ENCODE measurements around the gene CATSPERE. TPM values are rescaled to one million over a fixed set of nuclear protein-coding genes. Genes with fewer than 3 reads are reported as not detected.
"Not testable (repeated sequence)": the region's sequence is repeated elsewhere in the genome, so short reads cannot be mapped to it uniquely, and the experiment has no call there.

CATSPERE gene
- polyA plus RNA-seq, 5 donors = 0.91 to 3.0 (median 1.7) TPM

DNA sequence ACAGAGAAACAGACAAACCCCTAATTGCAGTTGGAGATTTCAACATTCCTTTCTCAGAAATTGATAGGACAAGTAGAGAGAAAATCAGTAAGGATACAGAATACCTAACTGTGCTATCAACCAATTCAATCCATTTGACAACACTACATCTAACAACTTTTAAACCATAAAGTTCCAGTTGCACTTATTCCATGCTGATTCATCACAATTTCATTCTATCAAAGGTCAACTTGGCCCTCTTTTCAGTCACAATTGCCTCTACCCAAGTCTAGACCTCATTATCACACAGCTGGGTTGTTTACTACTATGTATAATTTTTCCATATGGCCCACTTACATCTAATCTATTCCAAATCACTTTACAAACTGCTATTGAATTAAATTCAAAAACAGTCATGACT is 172.1 kb downstream of the CATSPERE start:
- DNase-seq = no peak

DNA sequence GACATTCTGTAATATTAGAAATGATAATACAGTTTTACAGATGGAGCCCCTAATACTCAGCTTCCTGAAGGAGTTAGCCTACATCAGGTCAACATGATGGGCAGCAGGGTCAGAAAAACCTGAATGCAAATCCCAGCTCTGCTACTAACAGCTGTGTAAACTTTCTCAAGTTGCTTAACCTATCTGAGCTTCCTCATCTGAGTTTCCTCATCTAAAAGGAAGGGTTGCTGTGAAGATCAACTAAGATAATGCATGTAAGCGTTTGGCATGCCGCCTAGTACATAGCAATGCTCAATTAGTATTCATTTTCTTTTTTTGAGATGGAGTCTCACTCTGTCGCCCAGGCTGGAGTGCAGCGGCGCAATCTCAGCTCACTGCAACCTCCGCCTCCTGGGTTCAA is 173.5 kb downstream of the CATSPERE start:
- DNase-seq = no peak

- DNase-seq = no peak
Measured at GRCh38 chr1:244636488-244637259, 175.6 kb downstream of the CATSPERE start.

DNA sequence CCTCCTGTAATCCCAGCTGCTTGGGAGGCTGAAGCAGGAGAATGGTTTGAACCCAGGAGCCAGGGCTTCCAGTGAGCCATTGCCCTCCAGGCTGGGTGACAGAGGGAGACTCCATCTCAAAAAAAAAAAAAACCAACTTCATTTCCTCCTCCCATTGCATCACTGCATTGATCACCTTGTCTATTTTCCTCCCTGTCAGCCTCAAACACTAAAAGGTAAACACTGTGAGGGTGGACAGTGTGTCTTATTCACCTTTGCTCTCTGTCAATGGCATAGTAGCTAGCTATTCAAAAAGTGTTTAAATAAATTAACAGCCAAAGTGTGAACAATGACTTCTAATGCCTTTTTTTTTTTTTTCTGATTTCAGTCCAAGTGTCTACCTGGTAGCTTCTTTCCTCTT is 178.5 kb downstream of the CATSPERE start:
- DNase-seq = no peak

GRCh38 chr1:244640917-244641316 is 179.8 kb downstream of the CATSPERE start:
- DNase-seq = no peak

- no peak for DNase-seq
Measured at GRCh38 chr1:244642526-244642925, 181.5 kb downstream of the CATSPERE start.

DNA sequence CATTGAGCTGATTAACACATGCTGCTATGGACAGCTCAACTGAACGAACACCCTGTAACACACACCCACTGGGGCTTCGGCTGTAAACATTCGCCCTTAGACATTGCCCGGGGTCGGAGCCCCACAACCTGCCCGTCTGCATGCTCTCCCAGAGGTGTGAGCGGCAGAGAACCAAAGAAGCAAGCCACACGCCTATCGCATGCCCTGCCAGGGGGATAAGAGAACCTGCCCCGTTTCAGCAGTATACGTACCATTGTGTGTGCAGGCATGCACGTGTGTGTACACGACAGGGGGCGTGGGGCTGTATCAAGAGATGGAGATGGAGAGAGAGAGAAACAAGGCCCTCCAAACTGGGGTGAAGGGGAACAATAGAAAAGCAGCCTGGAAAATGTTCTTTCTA is 181.9 kb downstream of the CATSPERE start:
- DNase-seq = no peak

DNA sequence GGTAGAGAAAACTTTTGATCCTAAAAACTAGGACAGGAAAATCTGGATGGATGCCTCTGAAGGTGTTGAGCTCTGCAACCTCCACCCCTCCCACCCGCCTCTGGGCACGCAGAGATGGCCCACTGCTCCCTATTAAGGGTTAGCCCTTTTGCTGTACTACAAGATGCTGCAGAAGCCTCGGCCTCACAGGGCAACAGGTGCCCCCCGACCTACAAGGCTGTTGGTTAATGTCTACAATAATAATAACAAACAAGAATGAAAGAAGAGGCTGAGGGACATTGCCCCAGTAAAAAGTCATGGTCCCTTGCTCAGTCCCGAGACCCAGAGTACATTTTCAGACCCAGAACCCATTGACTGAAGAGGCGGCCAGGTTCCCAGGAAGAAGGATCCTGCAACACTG is 184.3 kb downstream of the CATSPERE start:
- DNase-seq = no peak

DNA sequence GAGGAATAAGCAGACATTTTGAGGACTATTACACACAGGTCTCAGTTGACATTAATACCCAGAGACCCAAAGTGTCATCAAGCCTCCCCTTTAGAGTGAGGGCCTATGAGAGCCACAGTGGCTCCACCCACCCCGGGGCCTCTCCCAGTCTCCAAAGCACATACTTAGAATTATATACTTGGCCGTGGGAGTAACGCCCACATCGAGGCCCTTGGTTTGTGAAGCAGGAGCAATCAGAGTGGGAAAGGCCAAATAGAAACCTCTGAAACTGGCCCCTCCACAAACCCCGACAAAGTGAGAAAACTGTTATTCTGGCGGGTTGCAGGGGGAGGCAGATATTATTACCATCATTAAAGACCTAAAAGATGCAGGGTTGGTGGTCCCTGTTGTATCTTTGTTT is 184.8 kb downstream of the CATSPERE start:
- DNase-seq = no peak

GRCh38 chr1:244647819-244648218 is 186.7 kb downstream of the CATSPERE start:
- no peak for DNase-seq

DNA sequence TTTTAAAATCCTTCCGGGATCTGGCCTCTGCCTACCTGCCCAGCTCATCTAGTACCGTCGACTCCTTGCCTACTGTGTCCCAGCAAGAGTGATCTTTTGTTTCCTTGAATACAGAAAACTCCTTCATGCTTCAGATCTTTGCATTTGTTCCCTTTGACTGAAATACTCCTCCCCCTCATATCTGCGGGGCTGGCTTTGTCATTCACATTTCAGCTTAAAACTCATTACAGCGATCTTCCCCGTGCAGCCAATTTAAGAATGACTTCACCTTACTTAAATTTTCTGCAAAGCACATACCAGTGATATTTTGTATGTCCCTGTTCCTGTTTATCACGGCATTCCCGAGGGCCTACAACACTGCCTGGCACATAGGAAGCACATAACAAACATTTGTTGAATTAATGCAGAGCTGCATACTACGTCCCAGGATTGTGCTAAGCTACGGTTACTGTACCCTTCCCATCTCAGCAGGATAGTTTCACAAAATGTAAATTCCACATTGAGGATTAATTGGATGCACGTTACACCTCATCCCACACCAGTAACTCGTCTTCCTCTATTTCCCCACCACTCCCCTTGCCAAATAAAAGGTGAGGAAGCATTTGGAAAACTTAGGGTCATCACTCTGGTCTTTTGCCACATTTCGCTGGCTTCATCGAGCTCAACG is 191.0 kb downstream of the CATSPERE start:
- peak in 1 of 2 donors; percentile 19 for DNase-seq

DNA sequence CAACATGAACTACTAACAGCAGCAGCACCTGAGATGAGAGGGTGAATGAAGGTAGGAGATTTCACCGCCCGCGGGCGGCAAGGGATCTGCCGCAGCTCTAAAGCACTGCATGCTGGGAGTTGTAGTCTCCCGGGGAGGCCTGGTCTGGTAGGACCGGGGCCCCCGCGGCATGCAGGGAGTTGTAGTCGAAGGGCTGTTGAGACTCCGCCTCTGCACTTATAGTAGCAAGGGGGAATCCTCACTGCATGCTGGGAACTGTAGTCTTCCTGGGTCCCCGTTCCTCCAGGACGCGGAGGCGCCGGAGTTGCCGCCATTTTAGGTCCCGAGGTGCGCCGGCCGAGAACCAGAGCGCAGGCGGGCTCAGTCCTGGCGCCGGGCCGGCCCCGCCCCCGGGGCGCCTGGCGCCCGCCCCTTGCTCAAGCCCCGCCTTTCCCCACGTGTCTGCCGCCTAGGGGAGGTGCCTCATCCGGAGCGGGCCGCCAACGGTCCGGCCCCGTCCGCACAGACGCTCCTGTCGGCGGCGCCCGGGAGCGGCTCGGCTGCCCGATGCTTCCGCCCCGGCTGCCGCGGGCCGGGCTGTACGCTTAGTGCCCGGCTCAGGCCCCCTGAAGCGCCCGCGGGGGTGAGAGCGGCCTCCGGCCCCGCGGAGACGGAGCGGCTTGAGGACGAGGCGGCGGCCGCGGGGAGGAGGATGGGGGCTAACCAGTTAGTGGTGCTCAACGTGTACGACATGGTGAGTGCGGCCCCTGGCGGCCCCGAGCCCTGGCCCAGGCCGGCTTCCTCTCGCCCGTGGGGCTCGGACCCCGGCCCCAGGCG is 191.8 kb downstream of the CATSPERE start, which contains the start of gene DESI2:
TSS of gene DESI2 (plus strand) at position 504 of the 816 bp plus-strand sequence. CDS start at position 692, 188 bp downstream.
- peak; percentile 99 for DNase-seq

GRCh38 chr1:244653439-244654107 is 192.5 kb downstream of the CATSPERE start:
- DNase-seq = peak in 1 of 2 donors; percentile 26

GRCh38 chr1:244654108-244655038 is 193.3 kb downstream of the CATSPERE start:
- DNase-seq = no peak

DNA sequence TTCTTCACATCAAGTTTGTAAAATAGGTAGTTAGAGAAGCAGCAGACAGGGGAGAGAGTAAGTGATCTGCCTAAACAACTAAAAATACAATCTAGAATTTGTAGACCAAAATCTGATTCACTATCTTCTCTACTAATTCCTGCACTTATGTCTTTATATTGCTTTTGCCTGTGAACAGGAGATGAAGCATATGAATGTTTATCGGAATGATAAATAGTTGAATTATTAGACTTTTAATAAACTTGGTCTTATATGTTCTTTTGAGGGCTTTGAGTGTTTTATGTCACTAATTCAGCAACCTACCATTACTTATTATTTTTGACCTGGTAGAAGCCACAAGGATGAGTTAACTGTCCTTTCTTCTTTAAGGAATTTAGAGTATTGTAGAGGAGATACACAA is 194.1 kb downstream of the CATSPERE start:
- DNase-seq = no peak

GRCh38 chr1:244657421-244657820 is 196.3 kb downstream of the CATSPERE start:
- no peak for DNase-seq

DNA sequence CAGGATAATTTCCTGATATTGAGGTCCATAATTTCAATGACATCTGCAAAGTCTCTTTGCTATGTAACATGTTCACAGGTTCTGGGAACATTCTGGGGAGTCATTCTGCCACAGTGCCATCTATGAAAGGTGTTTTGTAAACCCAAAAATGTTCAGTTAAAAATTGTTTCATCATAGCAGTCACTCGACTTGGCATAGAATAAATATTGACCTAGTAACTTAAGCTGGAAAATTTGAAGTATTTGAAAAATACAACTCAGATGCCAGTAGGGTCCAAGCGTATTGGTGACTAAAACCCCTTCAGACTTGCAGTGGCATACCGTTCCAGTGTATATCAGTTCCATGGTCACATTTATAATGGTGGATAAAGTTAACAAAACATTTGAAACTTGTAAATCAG is 198.6 kb downstream of the CATSPERE start:
- DNase-seq = peak in 1 of 2 donors; percentile 16

- no peak for DNase-seq
Measured at GRCh38 chr1:244660595-244660994, 199.5 kb downstream of the CATSPERE start.

DNA sequence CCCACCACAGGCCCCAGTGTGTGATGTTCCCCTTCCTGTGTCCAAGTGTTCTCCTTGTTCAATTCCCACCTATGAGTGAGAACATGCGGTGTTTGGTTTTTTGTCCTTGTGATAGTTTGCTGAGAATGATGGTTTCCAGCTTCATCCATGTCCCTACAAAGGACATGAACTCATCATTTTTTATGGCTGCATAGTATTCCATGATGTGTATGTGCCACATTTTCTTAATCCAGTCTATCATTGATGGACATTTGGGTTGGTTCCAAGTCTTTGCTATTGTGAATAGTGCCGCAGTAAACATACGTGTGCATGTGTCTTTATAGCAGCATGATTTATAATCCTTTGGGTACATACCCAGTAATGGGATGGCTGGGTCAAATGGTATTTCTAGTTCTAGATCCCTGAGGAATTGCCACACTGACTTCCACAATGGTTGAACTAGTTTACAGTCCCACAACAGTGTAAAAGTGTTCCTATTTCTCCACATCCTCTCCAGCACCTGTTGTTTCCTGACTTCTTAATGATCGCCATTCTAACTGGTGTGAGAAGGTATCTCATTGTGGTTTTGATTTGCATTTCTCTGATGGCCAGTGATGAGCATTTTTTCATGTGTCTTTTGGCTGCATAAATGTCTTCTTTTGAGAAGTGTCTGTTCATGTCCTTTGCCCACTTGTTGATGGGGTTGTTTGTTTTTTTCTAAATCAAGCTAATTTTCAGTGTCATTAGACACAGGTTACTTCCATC is 200.7 kb downstream of the CATSPERE start:
- DNase-seq = not testable (repeated sequence)

- peak in 1 of 2 donors; percentile 22 for DNase-seq
Measured at GRCh38 chr1:244662599-244662998, 201.5 kb downstream of the CATSPERE start.
